Liver (tissue), 9 donors: ENCODE measurements around the gene CXCL1. TPM values are rescaled to one million over a fixed set of nuclear protein-coding genes. Genes with fewer than 3 reads are reported as not detected.

Experiments
- DNase-seq: peaks from one replicate; pipeline ENCODE4 v3.0.0-alpha.2; 2017; ENCODE audit warnings: low spot score
- H3K27ac ChIP-seq, 2 donors: one replicate each; pipeline ENCODE4 v1.7.0; 2013; ENCODE audit warnings: inconsistent platforms in 2 of 2, low read length in 2 of 2, control low read depth in 1 of 2, low read depth in 1 of 2, mild to moderate bottlenecking in 1 of 2
- H3K27me3 ChIP-seq, 4 donors: one replicate each; pipeline versions ENCODE4 v1.6.1 to v1.7.0; 2013; ENCODE audit warnings: low read length in 3 of 4, inconsistent platforms in 1 of 4, mild to moderate bottlenecking in 1 of 4, moderate library complexity in 1 of 4; ENCODE audit not compliant: control insufficient read depth in 4 of 4, insufficient read depth in 4 of 4
- H3K36me3 ChIP-seq, 4 donors: one replicate each; pipeline versions ENCODE4 v1.6.1 to v1.7.0; 2013; ENCODE audit warnings: low read length in 3 of 4, mild to moderate bottlenecking in 3 of 4, low read depth in 1 of 4, moderate library complexity in 1 of 4; ENCODE audit not compliant: control insufficient read depth in 4 of 4, insufficient read depth in 3 of 4
- H3K4me1 ChIP-seq, 4 donors: one replicate each; pipeline versions ENCODE4 v1.6.1 to v1.7.0; 2013; ENCODE audit warnings: low read length in 3 of 4, mild to moderate bottlenecking in 3 of 4, moderate library complexity in 1 of 4; ENCODE audit not compliant: control insufficient read depth in 4 of 4, insufficient read depth in 4 of 4
- H3K4me3 ChIP-seq, 3 donors: one replicate each; pipeline versions ENCODE4 v1.6.1 to v1.7.0; 2013; ENCODE audit warnings: low read length in 3 of 3, control low read depth in 1 of 3, low read depth in 1 of 3, mild to moderate bottlenecking in 1 of 3
- H3K9ac ChIP-seq, 2 donors: one replicate each; pipeline ENCODE4 v1.7.0; 2013; ENCODE audit warnings: low read length in 2 of 2, mild to moderate bottlenecking in 2 of 2, moderate library complexity in 2 of 2, control low read depth in 1 of 2, low read depth in 1 of 2
- H3K9me3 ChIP-seq, 4 donors: one replicate each; pipeline versions ENCODE4 v1.6.1 to v1.7.0; 2013; ENCODE audit warnings: low read length in 3 of 4; ENCODE audit not compliant: control insufficient read depth in 4 of 4
- CTCF ChIP-seq: fragments of 150-350 bp; IDR thresholded peaks from 2 replicates; pipeline ENCODE4 v1.5.1; 2017; ENCODE audit warnings: improper control_type of control experiment, low read depth, low read length; ENCODE audit not compliant: missing input control
- EGR1 ChIP-seq, 2 donors: IDR thresholded peaks; 2 replicates each; pipeline ENCODE4 v1.6.1; 2016 to 2018; ENCODE audit warnings: antibody characterized with exemption in 2 of 2, low read depth in 2 of 2
- FOXA1 ChIP-seq: IDR thresholded peaks from 2 replicates; pipeline ENCODE4 v1.6.1; 2016; ENCODE audit warnings: antibody characterized with exemption
- FOXA2 ChIP-seq: IDR thresholded peaks from 2 replicates; pipeline ENCODE4 v1.6.1; 2016; ENCODE audit warnings: antibody characterized with exemption
- GABPA ChIP-seq, 2 donors: IDR thresholded peaks in 1 of 2; conservative IDR thresholded peaks in 1 of 2; 2 replicates each; pipeline ENCODE4 v1.6.1; 2016; ENCODE audit warnings: antibody characterized with exemption in 2 of 2, mild to moderate bottlenecking in 1 of 2, moderate library complexity in 1 of 2
- HNF4A ChIP-seq, 2 donors: conservative IDR thresholded peaks; 2 replicates each; pipeline ENCODE4 v1.6.1; 2016; ENCODE audit warnings: antibody characterized with exemption in 2 of 2, mild to moderate bottlenecking in 2 of 2
- HNF4G ChIP-seq: IDR thresholded peaks from 2 replicates; pipeline ENCODE4 v1.6.1; 2016; ENCODE audit warnings: antibody characterized with exemption
- JUND ChIP-seq, 2 donors: IDR thresholded peaks; 2 replicates each; pipeline ENCODE4 v1.6.1; 2016; ENCODE audit warnings: antibody characterized with exemption in 2 of 2
- MAX ChIP-seq: IDR thresholded peaks from 2 replicates; pipeline ENCODE4 v1.6.1; 2016; ENCODE audit warnings: antibody characterized with exemption
- NR2F2 ChIP-seq: IDR thresholded peaks from 2 replicates; pipeline ENCODE4 v1.6.1; 2016; ENCODE audit warnings: antibody characterized with exemption
- RAD21 ChIP-seq, 2 donors: IDR thresholded peaks; 2 replicates each; pipeline ENCODE4 v1.6.1; 2016; ENCODE audit warnings: antibody characterized with exemption in 2 of 2, mild to moderate bottlenecking in 2 of 2
- REST ChIP-seq: IDR thresholded peaks from 2 replicates; pipeline ENCODE4 v1.6.1; 2016; ENCODE audit warnings: antibody characterized with exemption, mild to moderate bottlenecking
- RXRA ChIP-seq, 2 donors: IDR thresholded peaks; 2 replicates each; pipeline ENCODE4 v1.6.1; 2017 to 2018; ENCODE audit warnings: antibody characterized with exemption in 2 of 2, mild to moderate bottlenecking in 1 of 2
- SP1 ChIP-seq: IDR thresholded peaks from 2 replicates; pipeline ENCODE4 v1.6.1; 2018; ENCODE audit warnings: antibody characterized with exemption, mild to moderate bottlenecking
- TAF1 ChIP-seq: conservative IDR thresholded peaks from 2 replicates; pipeline ENCODE4 v1.6.1; 2016; ENCODE audit warnings: antibody characterized with exemption, mild to moderate bottlenecking
- YY1 ChIP-seq: IDR thresholded peaks from 2 replicates; pipeline ENCODE4 v1.6.1; 2016; ENCODE audit warnings: antibody characterized with exemption, mild to moderate bottlenecking
- ZBTB33 ChIP-seq: IDR thresholded peaks from 2 replicates; pipeline ENCODE4 v1.6.1; 2016; ENCODE audit warnings: antibody characterized with exemption
- WGBS: extraction: QIAGEN DNeasy Blood & Tissue Kit; methylation state at CpG from one replicate; pipeline ENCODE4 v1.1.7; 2013; 5-methylcytosine and 5-hydroxymethylcytosine counted together
- polyA plus RNA-seq, 2 donors: library from polyadenylated mRNA; stranded (reverse) in 1 of 2; unstranded in 1 of 2; fragments of 200-250 nt in 1 of 2; fragments of >200 nt in 1 of 2; fragmentation: Nextera tagmentation in 1 of 2; extraction: Ambion mirVana in 1 of 2; gene quantifications; one replicate each; pipeline versions ENCODE4 v1.2.1 to v1.2.3, GENCODE V29; 2013 to 2015
- total RNA-seq, 2 donors: library from RNA; depleted of rRNA; stranded (reverse); fragments of >200 nt; gene quantifications; one replicate each; pipeline ENCODE4 v1.2.3, GENCODE V29; 2014
- TF ChIP-seq, protein P1 (sequence below): IDR thresholded peaks from 2 replicates; pipeline ENCODE4 v1.6.1; 2016; ENCODE audit warnings: antibody characterized with exemption
- donor health status: healthy.
- donor health status: healthy.
- donor health status: healthy.
- donor health status: healthy.
- donor health status: healthy.

CXCL1 gene
- total and polyA plus RNA-seq, 4 donors: 0.97 to 4.2 (median 2.8) TPM; not detected in 1

GRCh38 chr4:73919691-73920090, 50.5 kb downstream of the CXCL1 start:
- no peaks in the 10 kb centered on the region for H3K9me3 ChIP-seq
- H3K4me1 ChIP-seq: no peaks in the 10 kb centered on the region
- TF ChIP-seq NR2F2 (no peak), TAF1 (no peak), YY1 (no peak), MAX (no peak), FOXA1 (no peak), CTCF (no peak), HNF4G (no peak), EGR1 (IDR thresholded peaks at IDR 0.05; ENCODE audit: low read depth in 2 of 2) (no peak), FOXA2 (no peak), JUND (IDR thresholded peaks at IDR 0.05) (no peak), GABPA (IDR thresholded peaks at IDR 0.05 in 1 of 2, conservative IDR thresholded peaks at IDR 0.05 in 1 of 2) (no peak), HNF4A (conservative IDR thresholded peaks at IDR 0.05) (no peak), SP1 (no peak), RAD21 (IDR thresholded peaks at IDR 0.05) (no peak), RXRA (IDR thresholded peaks at IDR 0.05) (no peak), REST (no peak), ZBTB33 (no peak)
- TF ChIP-seq, protein P1, sequence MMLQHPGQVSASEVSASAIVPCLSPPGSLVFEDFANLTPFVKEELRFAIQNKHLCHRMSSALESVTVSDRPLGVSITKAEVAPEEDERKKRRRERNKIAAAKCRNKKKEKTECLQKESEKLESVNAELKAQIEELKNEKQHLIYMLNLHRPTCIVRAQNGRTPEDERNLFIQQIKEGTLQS: no peak
- H3K27ac ChIP-seq: no peak overlapping the region
- no peak overlapping the region for H3K4me3 ChIP-seq
- no peaks in the 10 kb centered on the region for H3K27me3 ChIP-seq
- WGBS: 91% methylated on average over 3 of the region's 3 CpGs
- DNase-seq: no peak
- H3K9ac ChIP-seq: no peak overlapping the region
- no peaks in the 10 kb centered on the region for H3K36me3 ChIP-seq

Other genes starting within 250 kb of the CXCL1 start
- under 1 TPM; 0.08 to 0.09 TPM for gene RASSF6, start 249.0 kb upstream of the CXCL1 start, total RNA-seq
- under 1 TPM; 0.15 to 0.38 TPM for gene RASSF6, start 249.0 kb upstream of the CXCL1 start, polyA plus RNA-seq
- 1 to 10 TPM; 1.5 to 3.8 TPM for gene CXCL8, start 128.8 kb upstream of the CXCL1 start, total RNA-seq
- under 1 TPM; 0.33 to 0.65 TPM for gene CXCL8, start 128.8 kb upstream of the CXCL1 start, polyA plus RNA-seq
- 1 to 10 TPM in 1 of 2 donors, under 1 TPM in 1; 0.19 to 5.5 TPM for gene CXCL6, start 32.7 kb upstream of the CXCL1 start, total RNA-seq
- gene CXCL6, start 32.7 kb upstream of the CXCL1 start, polyA plus RNA-seq: 1 to 10 TPM; 3.0 to 3.4 TPM
- 1 to 10 TPM in 1 of 2 donors, not detected in 1; 3.4 TPM for gene PF4V1, start 16.1 kb upstream of the CXCL1 start, total RNA-seq
- gene PF4V1, start 16.1 kb upstream of the CXCL1 start, polyA plus RNA-seq: under 1 TPM; 0.16 to 0.74 TPM
- gene PF4, start 112.6 kb downstream of the CXCL1 start, total RNA-seq: 10 to 100 TPM in 1 of 2 donors, not detected in 1; 38.5 TPM
- gene PF4, start 112.6 kb downstream of the CXCL1 start, polyA plus RNA-seq: 1 to 10 TPM; 1.1 TPM
- gene PPBP, start 118.8 kb downstream of the CXCL1 start, total RNA-seq: 10 to 100 TPM in 1 of 2 donors, under 1 TPM in 1; 0.67 to 55.0 TPM
- gene PPBP, start 118.8 kb downstream of the CXCL1 start, polyA plus RNA-seq: 1 to 10 TPM in 1 of 2 donors, under 1 TPM in 1; 0.67 to 2.1 TPM
- gene CXCL5, start 129.3 kb downstream of the CXCL1 start, total RNA-seq: under 1 TPM; 0.14 to 0.33 TPM
- gene CXCL5, start 129.3 kb downstream of the CXCL1 start, polyA plus RNA-seq: under 1 TPM in 1 of 2 donors, not detected in 1; 0.03 TPM
- under 1 TPM; 0.51 to 0.75 TPM for gene CXCL3, start 169.3 kb downstream of the CXCL1 start, total RNA-seq
- under 1 TPM; 0.07 to 0.96 TPM for gene CXCL3, start 169.3 kb downstream of the CXCL1 start, polyA plus RNA-seq
- gene CXCL2, start 229.8 kb downstream of the CXCL1 start, total RNA-seq: 100 to 1,000 TPM in 1 of 2 donors, 1 to 10 TPM in 1; 3.7 to 110 TPM
- 100 to 1,000 TPM in 1 of 2 donors, 10 to 100 TPM in 1; 45.3 to 680 TPM for gene CXCL2, start 229.8 kb downstream of the CXCL1 start, polyA plus RNA-seq